Measurements from ENCODE around the gene FMN1.

DNA sequence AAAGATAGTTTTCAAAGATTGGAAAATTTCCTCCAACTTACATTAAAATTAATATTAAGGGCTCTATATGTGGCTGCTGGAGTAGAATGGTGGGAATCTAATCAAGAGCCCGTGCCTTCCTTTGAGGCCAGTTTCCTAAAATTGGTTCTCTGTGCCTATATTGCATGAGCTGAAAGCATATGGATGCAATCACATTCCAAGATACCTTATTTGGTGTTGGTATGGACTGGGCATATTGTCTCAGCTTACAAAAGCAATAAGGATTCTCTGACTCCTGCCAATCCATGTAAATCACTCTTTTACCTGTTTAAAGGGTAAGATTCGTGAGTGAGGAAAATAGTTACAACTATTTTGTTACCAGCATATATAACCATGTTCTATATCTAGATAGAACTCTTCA, 365.1 kb downstream of the FMN1 start:
- no peak for TF ChIP-seq CTCF (IDR thresholded peaks at IDR 0.05 in 2 of 3, conservative IDR thresholded peaks at IDR 0.05 in 1 of 3; ENCODE audit: control insufficient read depth in 2 of 3, extremely low read depth in 1 of 3, insufficient read depth in 1 of 3, low read depth in 3 of 3, low read length in 3 of 3)
- no peak for TF ChIP-seq TAF1 (IDR thresholded peaks at IDR 0.05; ENCODE audit: borderline replicate concordance, low read depth, low read length)
- TF ChIP-seq SREBF1 (IDR thresholded peaks at IDR 0.05; ENCODE audit: low read length): no peak
- TF ChIP-seq, protein P1, sequence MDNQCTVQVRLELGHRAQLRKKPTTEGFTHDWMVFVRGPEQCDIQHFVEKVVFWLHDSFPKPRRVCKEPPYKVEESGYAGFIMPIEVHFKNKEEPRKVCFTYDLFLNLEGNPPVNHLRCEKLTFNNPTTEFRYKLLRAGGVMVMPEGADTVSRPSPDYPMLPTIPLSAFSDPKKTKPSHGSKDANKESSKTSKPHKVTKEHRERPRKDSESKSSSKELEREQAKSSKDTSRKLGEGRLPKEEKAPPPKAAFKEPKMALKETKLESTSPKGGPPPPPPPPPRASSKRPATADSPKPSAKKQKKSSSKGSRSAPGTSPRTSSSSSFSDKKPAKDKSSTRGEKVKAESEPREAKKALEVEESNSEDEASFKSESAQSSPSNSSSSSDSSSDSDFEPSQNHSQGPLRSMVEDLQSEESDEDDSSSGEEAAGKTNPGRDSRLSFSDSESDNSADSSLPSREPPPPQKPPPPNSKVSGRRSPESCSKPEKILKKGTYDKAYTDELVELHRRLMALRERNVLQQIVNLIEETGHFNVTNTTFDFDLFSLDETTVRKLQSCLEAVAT (IDR thresholded peaks at IDR 0.05): no peak
- TF ChIP-seq, protein P2, sequence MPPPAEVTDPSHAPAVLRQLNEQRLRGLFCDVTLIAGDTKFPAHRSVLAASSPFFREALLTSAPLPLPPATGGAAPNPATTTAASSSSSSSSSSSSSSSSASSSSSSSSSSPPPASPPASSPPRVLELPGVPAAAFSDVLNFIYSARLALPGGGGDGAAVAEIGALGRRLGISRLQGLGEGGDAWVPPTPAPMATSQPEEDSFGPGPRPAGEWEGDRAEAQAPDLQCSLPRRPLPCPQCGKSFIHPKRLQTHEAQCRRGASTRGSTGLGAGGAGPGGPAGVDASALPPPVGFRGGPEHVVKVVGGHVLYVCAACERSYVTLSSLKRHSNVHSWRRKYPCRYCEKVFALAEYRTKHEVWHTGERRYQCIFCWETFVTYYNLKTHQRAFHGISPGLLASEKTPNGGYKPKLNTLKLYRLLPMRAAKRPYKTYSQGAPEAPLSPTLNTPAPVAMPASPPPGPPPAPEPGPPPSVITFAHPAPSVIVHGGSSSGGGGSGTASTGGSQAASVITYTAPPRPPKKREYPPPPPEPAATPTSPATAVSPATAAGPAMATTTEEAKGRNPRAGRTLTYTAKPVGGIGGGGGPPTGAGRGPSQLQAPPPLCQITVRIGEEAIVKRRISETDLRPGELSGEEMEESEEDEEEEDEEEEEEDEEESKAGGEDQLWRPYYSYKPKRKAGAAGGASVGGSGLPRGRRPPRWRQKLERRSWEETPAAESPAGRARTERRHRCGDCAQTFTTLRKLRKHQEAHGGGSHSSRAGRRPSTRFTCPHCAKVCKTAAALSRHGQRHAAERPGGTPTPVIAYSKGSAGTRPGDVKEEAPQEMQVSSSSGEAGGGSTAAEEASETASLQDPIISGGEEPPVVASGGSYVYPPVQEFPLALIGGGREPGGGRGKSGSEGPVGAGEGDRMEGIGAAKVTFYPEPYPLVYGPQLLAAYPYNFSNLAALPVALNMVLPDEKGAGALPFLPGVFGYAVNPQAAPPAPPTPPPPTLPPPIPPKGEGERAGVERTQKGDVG (CRISPR knock-in tag; IDR thresholded peaks at IDR 0.05): no peak
- no peak for TF ChIP-seq JUND (IDR thresholded peaks at IDR 0.05; ENCODE audit: low read depth, low read length)
- TF ChIP-seq POLR2AphosphoS5 (IDR thresholded peaks at IDR 0.05; ENCODE audit: low read length): no peak
- no peak for TF ChIP-seq PAX8 (IDR thresholded peaks at IDR 0.05)

Data from GM12878 (cell line).